ENCODE measurements around the gene GMDS.

GMDS gene

GRCh38 chr6:1952740-1953360 lies 292.6 kb downstream of the GMDS start:
- in situ Hi-C loops (cut with HindIII; ENCODE audit: low sequenced_read_pairs): no loop called here

GRCh38 chr6:1950631-1951030 lies 294.8 kb downstream of the GMDS start:
- in situ Hi-C loops (cut with HindIII; ENCODE audit: low sequenced_read_pairs): no loop called here

- in situ Hi-C loops (cut with HindIII; ENCODE audit: low sequenced_read_pairs): no loop called here
Measured at GRCh38 chr6:1949538-1949937, 295.9 kb downstream of the GMDS start.

GRCh38 chr6:1947922-1948321 lies 297.5 kb downstream of the GMDS start:
- in situ Hi-C loops (cut with HindIII; ENCODE audit: low sequenced_read_pairs): no loop called here

- in situ Hi-C loops (cut with HindIII; ENCODE audit: low sequenced_read_pairs): no loop called here
Measured at GRCh38 chr6:1946583-1946982, 298.8 kb downstream of the GMDS start.

GRCh38 chr6:1945235-1945832 lies 300.1 kb downstream of the GMDS start:
- in situ Hi-C loops (cut with HindIII; ENCODE audit: low sequenced_read_pairs): no loop called here

GRCh38 chr6:1942834-1943233 lies 302.6 kb downstream of the GMDS start:
- in situ Hi-C loops (cut with HindIII; ENCODE audit: low sequenced_read_pairs): no loop called here

GRCh38 chr6:1941534-1941933 lies 303.9 kb downstream of the GMDS start:
- in situ Hi-C loops (cut with HindIII; ENCODE audit: low sequenced_read_pairs): no loop called here

GRCh38 chr6:1940381-1940780 lies 305.0 kb downstream of the GMDS start:
- in situ Hi-C loops (cut with HindIII; ENCODE audit: low sequenced_read_pairs): no loop called here

- in situ Hi-C loops (cut with HindIII; ENCODE audit: low sequenced_read_pairs): no loop called here
Measured at GRCh38 chr6:1933292-1933691, 312.1 kb downstream of the GMDS start.

- in situ Hi-C loops (cut with HindIII; ENCODE audit: low sequenced_read_pairs): no loop called here
Measured at GRCh38 chr6:1931817-1932216, 313.6 kb downstream of the GMDS start.

- in situ Hi-C loops (cut with HindIII; ENCODE audit: low sequenced_read_pairs): no loop called here
Measured at GRCh38 chr6:1930356-1930755, 315.0 kb downstream of the GMDS start.

GRCh38 chr6:1929931-1930330 lies 315.5 kb downstream of the GMDS start:
- in situ Hi-C loops (cut with HindIII; ENCODE audit: low sequenced_read_pairs): no loop called here

GRCh38 chr6:1925743-1926430 lies 319.5 kb downstream of the GMDS start:
- in situ Hi-C loops (cut with HindIII; ENCODE audit: low sequenced_read_pairs): no loop called here

- in situ Hi-C loops (cut with HindIII; ENCODE audit: low sequenced_read_pairs): no loop called here
Measured at GRCh38 chr6:1923449-1923848, 322.0 kb downstream of the GMDS start.

GRCh38 chr6:1917626-1918371 lies 327.6 kb downstream of the GMDS start:
- in situ Hi-C loops (cut with HindIII; ENCODE audit: low sequenced_read_pairs): no loop called here

GRCh38 chr6:1916334-1917070 lies 328.9 kb downstream of the GMDS start:
- in situ Hi-C loops (cut with HindIII; ENCODE audit: low sequenced_read_pairs): no loop called here

- in situ Hi-C loops (cut with HindIII; ENCODE audit: low sequenced_read_pairs): no loop called here
Measured at GRCh38 chr6:1915226-1915625, 330.2 kb downstream of the GMDS start.

GRCh38 chr6:1913577-1913976 lies 331.8 kb downstream of the GMDS start:
- in situ Hi-C loops (cut with HindIII; ENCODE audit: low sequenced_read_pairs): no loop called here

GRCh38 chr6:1912731-1913130 lies 332.7 kb downstream of the GMDS start:
- in situ Hi-C loops (cut with HindIII; ENCODE audit: low sequenced_read_pairs): no loop called here

GRCh38 chr6:1911474-1911873 lies 333.9 kb downstream of the GMDS start:
- in situ Hi-C loops (cut with HindIII; ENCODE audit: low sequenced_read_pairs): no loop called here
